ENCODE measurements around the gene SLC26A11.
A peak's percentile ranks its signal among the peaks of the same experiment; 100 is the strongest.

Gene SLC26A11

GRCh38 chr17:80220054-80220735 lies at the start of gene SLC26A11, which contains the start of gene SGSH:
TSS of gene SLC26A11 (plus strand) at chr17:80220427. CDS start at chr17:80221561, 1,134 bp downstream.
TSS of gene SGSH (minus strand) at chr17:80220333. CDS start at chr17:80220313, 20 bp downstream.
- peak within 1 kb of the TSS; percentile 98 for H3K9ac ChIP-seq (ENCODE audit: low read length)
- DNase-seq (ENCODE audit: low read depth), result peak; percentile 88
- peaks cover 8% of the 10 kb centered on the region for H3K4me1 ChIP-seq (ENCODE audit: control insufficient read depth, insufficient read depth, low read length)
- H3K4me3 ChIP-seq (ENCODE audit: low read length), result peak within 1 kb of the TSS; percentile 97
- H3K36me3 ChIP-seq (ENCODE audit: control insufficient read depth, insufficient read depth, low read length, severe bottlenecking), result peaks cover 19% of the 10 kb centered on the region
- no peaks in the 10 kb centered on the region for H3K9me3 ChIP-seq (ENCODE audit: control insufficient read depth, low read length)
- no peaks in the 10 kb centered on the region for H3K27me3 ChIP-seq (replicated peaks; ENCODE audit: control insufficient read depth, insufficient read depth, low read length)

- peaks cover 41% of the 10 kb centered on the region for H3K27me3 ChIP-seq (replicated peaks; ENCODE audit: control insufficient read depth, insufficient read depth, low read length)
- H3K9ac ChIP-seq (ENCODE audit: low read length), result no peak overlapping the region
- H3K36me3 ChIP-seq (ENCODE audit: control insufficient read depth, insufficient read depth, low read length, severe bottlenecking), result no peaks in the 10 kb centered on the region
- no peak for DNase-seq (ENCODE audit: low read depth)
- no peaks in the 10 kb centered on the region for H3K4me1 ChIP-seq (ENCODE audit: control insufficient read depth, insufficient read depth, low read length)
- no peaks in the 10 kb centered on the region for H3K9me3 ChIP-seq (ENCODE audit: control insufficient read depth, low read length)
- no peak overlapping the region for H3K4me3 ChIP-seq (ENCODE audit: low read length)
Observed at GRCh38 chr17:80171681-80172080, 48.5 kb upstream of the SLC26A11 start.

- Histone ChIP-seq H3K27me3 (replicated peaks; ENCODE audit: control insufficient read depth, insufficient read depth, low read length) (peaks cover 38% of the 10 kb centered on the region), H3K36me3 (ENCODE audit: control insufficient read depth, insufficient read depth, low read length, severe bottlenecking) (no peaks in the 10 kb centered on the region), H3K4me3 (ENCODE audit: low read length) (no peak overlapping the region)
Observed at GRCh38 chr17:80173126-80173525, 47.1 kb upstream of the SLC26A11 start.

GRCh38 chr17:80173916-80174315 lies 46.3 kb upstream of the SLC26A11 start:
- Histone ChIP-seq H3K9me3 (ENCODE audit: control insufficient read depth, low read length) (no peaks in the 10 kb centered on the region), H3K4me3 (ENCODE audit: low read length) (no peak overlapping the region), H3K4me1 (ENCODE audit: control insufficient read depth, insufficient read depth, low read length) (no peaks in the 10 kb centered on the region), H3K9ac (ENCODE audit: low read length) (no peak overlapping the region), H3K27me3 (replicated peaks; ENCODE audit: control insufficient read depth, insufficient read depth, low read length) (peaks cover 36% of the 10 kb centered on the region), H3K36me3 (ENCODE audit: control insufficient read depth, insufficient read depth, low read length, severe bottlenecking) (no peaks in the 10 kb centered on the region)
- DNase-seq (ENCODE audit: low read depth), result no peak

More at GRCh38 chr17:80173126-80173525, 47.1 kb upstream of the SLC26A11 start:
- Histone ChIP-seq H3K9ac (ENCODE audit: low read length) (no peak overlapping the region), H3K4me1 (ENCODE audit: control insufficient read depth, insufficient read depth, low read length) (no peaks in the 10 kb centered on the region), H3K9me3 (ENCODE audit: control insufficient read depth, low read length) (no peaks in the 10 kb centered on the region)
- DNase-seq (ENCODE audit: low read depth), result no peak

- Histone ChIP-seq H3K4me1 (ENCODE audit: control insufficient read depth, insufficient read depth, low read length) (no peaks in the 10 kb centered on the region), H3K9ac (ENCODE audit: low read length) (no peak overlapping the region), H3K36me3 (ENCODE audit: control insufficient read depth, insufficient read depth, low read length, severe bottlenecking) (no peaks in the 10 kb centered on the region), H3K4me3 (ENCODE audit: low read length) (no peak overlapping the region), H3K27me3 (replicated peaks; ENCODE audit: control insufficient read depth, insufficient read depth, low read length) (peaks cover 26% of the 10 kb centered on the region), H3K9me3 (ENCODE audit: control insufficient read depth, low read length) (no peaks in the 10 kb centered on the region)
- no peak for DNase-seq (ENCODE audit: low read depth)
Observed at GRCh38 chr17:80176757-80177156, 43.5 kb upstream of the SLC26A11 start.

GRCh38 chr17:80177986-80178595 lies 42.1 kb upstream of the SLC26A11 start:
- Histone ChIP-seq H3K4me3 (ENCODE audit: low read length) (no peak overlapping the region), H3K9me3 (ENCODE audit: control insufficient read depth, low read length) (no peaks in the 10 kb centered on the region), H3K4me1 (ENCODE audit: control insufficient read depth, insufficient read depth, low read length) (no peaks in the 10 kb centered on the region), H3K27me3 (replicated peaks; ENCODE audit: control insufficient read depth, insufficient read depth, low read length) (peaks cover 22% of the 10 kb centered on the region), H3K36me3 (ENCODE audit: control insufficient read depth, insufficient read depth, low read length, severe bottlenecking) (no peaks in the 10 kb centered on the region), H3K9ac (ENCODE audit: low read length) (no peak overlapping the region)
- DNase-seq (ENCODE audit: low read depth), result no peak

- H3K27me3 ChIP-seq (replicated peaks; ENCODE audit: control insufficient read depth, insufficient read depth, low read length), result peaks cover 22% of the 10 kb centered on the region
- no peak for DNase-seq (ENCODE audit: low read depth)
- H3K9me3 ChIP-seq (ENCODE audit: control insufficient read depth, low read length), result no peaks in the 10 kb centered on the region
- no peak overlapping the region for H3K9ac ChIP-seq (ENCODE audit: low read length)
- H3K36me3 ChIP-seq (ENCODE audit: control insufficient read depth, insufficient read depth, low read length, severe bottlenecking), result no peaks in the 10 kb centered on the region
- H3K4me3 ChIP-seq (ENCODE audit: low read length), result no peak overlapping the region
- H3K4me1 ChIP-seq (ENCODE audit: control insufficient read depth, insufficient read depth, low read length), result no peaks in the 10 kb centered on the region
Observed at GRCh38 chr17:80180192-80180591, 40.0 kb upstream of the SLC26A11 start.

GRCh38 chr17:80181431-80181830 lies 38.8 kb upstream of the SLC26A11 start:
- no peak overlapping the region for H3K4me3 ChIP-seq (ENCODE audit: low read length)
- no peak for DNase-seq (ENCODE audit: low read depth)
- H3K9me3 ChIP-seq (ENCODE audit: control insufficient read depth, low read length), result no peaks in the 10 kb centered on the region
- no peak overlapping the region for H3K9ac ChIP-seq (ENCODE audit: low read length)
- H3K27me3 ChIP-seq (replicated peaks; ENCODE audit: control insufficient read depth, insufficient read depth, low read length), result peaks cover 25% of the 10 kb centered on the region
- no peaks in the 10 kb centered on the region for H3K36me3 ChIP-seq (ENCODE audit: control insufficient read depth, insufficient read depth, low read length, severe bottlenecking)
- H3K4me1 ChIP-seq (ENCODE audit: control insufficient read depth, insufficient read depth, low read length), result no peaks in the 10 kb centered on the region

- Histone ChIP-seq H3K9me3 (ENCODE audit: control insufficient read depth, low read length) (no peaks in the 10 kb centered on the region), H3K4me1 (ENCODE audit: control insufficient read depth, insufficient read depth, low read length) (peaks cover 6% of the 10 kb centered on the region)
Observed at GRCh38 chr17:80182118-80182844, 37.9 kb upstream of the SLC26A11 start.

GRCh38 chr17:80182845-80183223 lies 37.4 kb upstream of the SLC26A11 start:
- Histone ChIP-seq H3K36me3 (ENCODE audit: control insufficient read depth, insufficient read depth, low read length, severe bottlenecking) (no peaks in the 10 kb centered on the region), H3K9ac (ENCODE audit: low read length) (no peak overlapping the region), H3K9me3 (ENCODE audit: control insufficient read depth, low read length) (no peaks in the 10 kb centered on the region), H3K4me3 (ENCODE audit: low read length) (no peak overlapping the region), H3K27me3 (replicated peaks; ENCODE audit: control insufficient read depth, insufficient read depth, low read length) (peaks cover 22% of the 10 kb centered on the region), H3K4me1 (ENCODE audit: control insufficient read depth, insufficient read depth, low read length) (peaks cover 11% of the 10 kb centered on the region)
- no peak for DNase-seq (ENCODE audit: low read depth)

More at GRCh38 chr17:80182118-80182844, 37.9 kb upstream of the SLC26A11 start:
- DNase-seq (ENCODE audit: low read depth), result no peak
- Histone ChIP-seq H3K4me3 (ENCODE audit: low read length) (no peak overlapping the region), H3K9ac (ENCODE audit: low read length) (no peak overlapping the region), H3K36me3 (ENCODE audit: control insufficient read depth, insufficient read depth, low read length, severe bottlenecking) (no peaks in the 10 kb centered on the region), H3K27me3 (replicated peaks; ENCODE audit: control insufficient read depth, insufficient read depth, low read length) (peaks cover 22% of the 10 kb centered on the region)

Measured in adipocyte (in vitro differentiated cells).